Endodermal cell (in vitro differentiated cells): ENCODE data around the gene F2RL1. TPM values are rescaled to one million over a fixed set of nuclear protein-coding genes. Genes with fewer than 3 reads are reported as not detected.
"Not testable (repeated sequence)": the region's sequence is repeated elsewhere in the genome, so short reads cannot be mapped to it uniquely, and the experiment has no call there.

Source experiments
- DNase-seq: peaks from one replicate; pipeline ENCODE4 v3.0.0-alpha.2; 2017
- H3K27ac ChIP-seq: 2 replicates; pipeline ENCODE4 v1.5.1; 2013; ENCODE audit warnings: mild to moderate bottlenecking, low read depth, low read length, moderate library complexity
- H3K27me3 ChIP-seq: 2 replicates; pipeline ENCODE4 v1.6.1; 2013; ENCODE audit warnings: mild to moderate bottlenecking, low read length, moderate library complexity; ENCODE audit not compliant: insufficient read depth, control insufficient read depth, poor library complexity, severe bottlenecking
- H3K36me3 ChIP-seq: 2 replicates; pipeline ENCODE4 v1.7.0; 2013; ENCODE audit warnings: mild to moderate bottlenecking, low read length, moderate library complexity; ENCODE audit not compliant: control insufficient read depth, insufficient read depth
- H3K4me1 ChIP-seq: one replicate; pipeline ENCODE4 v1.7.0; 2013; ENCODE audit warnings: low read length; ENCODE audit not compliant: control insufficient read depth, insufficient read depth
- H3K4me3 ChIP-seq: 2 replicates; pipeline ENCODE4 v1.5.1; 2013; ENCODE audit warnings: mild to moderate bottlenecking, low read length, moderate library complexity
- H3K9ac ChIP-seq: 2 replicates; pipeline ENCODE4 v1.6.1; 2013; ENCODE audit warnings: mild to moderate bottlenecking, low read length, moderate library complexity; ENCODE audit not compliant: poor library complexity, severe bottlenecking; ENCODE audit errors: extremely low read depth
- H3K9me3 ChIP-seq: 2 replicates; pipeline ENCODE4 v1.6.1; 2013; ENCODE audit warnings: mild to moderate bottlenecking, low read length, moderate library complexity; ENCODE audit not compliant: control insufficient read depth
- H3K27ac Mint-ChIP-seq: 2 replicates; pipeline ENCODE4 v1.8.0; 2020; ENCODE audit warnings: mixed read lengths
- H3K27me3 Mint-ChIP-seq: 2 replicates; pipeline ENCODE4 v1.8.0; 2021; ENCODE audit warnings: mild to moderate bottlenecking, mixed read lengths; ENCODE audit not compliant: insufficient read depth
- H3K36me3 Mint-ChIP-seq: 2 replicates; pipeline ENCODE4 v1.8.0; 2020; ENCODE audit warnings: low read depth, mixed read lengths
- H3K4me1 Mint-ChIP-seq: 2 replicates; pipeline ENCODE4 v1.8.0; 2020; ENCODE audit warnings: mixed read lengths
- H3K4me3 Mint-ChIP-seq: 2 replicates; pipeline ENCODE4 v1.8.0; 2020; ENCODE audit warnings: mild to moderate bottlenecking, moderate library complexity, mixed read lengths
- H3K9me3 Mint-ChIP-seq: 2 replicates; pipeline ENCODE4 v1.8.0; 2020; ENCODE audit warnings: mild to moderate bottlenecking, mixed read lengths
- CTCF ChIP-seq: fragments of 200-600 bp; sonication (generic); conservative IDR thresholded peaks from 2 replicates; pipeline ENCODE4 v1.5.0; 2021; ENCODE audit warnings: antibody characterized with exemption, mild to moderate bottlenecking
- WGBS, 2 experiments: methylation state at CpG; one replicate each; pipeline versions ENCODE4 v1.1.5 to v1.1.7; 2013; ENCODE audit warnings: missing lambda C conversion rate in 2 of 2, mixed read lengths in 1 of 2; ENCODE audit not compliant: insufficient coverage in 1 of 2, insufficient read length in 1 of 2; 5-methylcytosine and 5-hydroxymethylcytosine counted together
- total RNA-seq, 2 donors: library from RNA; stranded (reverse); fragmentation: NEBNext Ultra II Directional in 1 of 2; extraction: Animal tissue kit (Norgen Biotek cat#: 25700) in 1 of 2; gene quantifications; 2 replicates in 1 of 2; 3 replicates in 1 of 2; pipeline ENCODE4 v1.2.1, GENCODE V29; 2021

The F2RL1 gene
- total RNA-seq, 2 donors from 2014 or later: 13.4 to 18.2 TPM

- Mint-ChIP-seq H3K27ac (no peak overlapping the region), H3K27me3 (peaks cover 36% of the 10 kb centered on the region), H3K4me3 (peak overlapping the region; percentile 80), H3K36me3 (peaks cover 5% of the 10 kb centered on the region), H3K4me1 (peaks cover 21% of the 10 kb centered on the region), H3K9me3 (no peaks in the 10 kb centered on the region)
- H3K4me3 ChIP-seq: peak overlapping the region; percentile 91
- H3K9me3 ChIP-seq: no peaks in the 10 kb centered on the region
- TF ChIP-seq CTCF: no peak
- 38 to 39% methylated on average over 1 to 2 of the region's 2 CpGs for WGBS, 2 experiments
- H3K4me1 ChIP-seq: no peaks in the 10 kb centered on the region
- DNase-seq: no peak
- no peaks in the 10 kb centered on the region for H3K36me3 ChIP-seq
- H3K27me3 ChIP-seq: peaks cover 27% of the 10 kb centered on the region
- H3K9ac ChIP-seq: no peak overlapping the region
- no peak overlapping the region for H3K27ac ChIP-seq
Measured at GRCh38 chr5:76820526-76820890, 1.7 kb downstream of the F2RL1 start.

- Mint-ChIP-seq H3K9me3 (no peaks in the 10 kb centered on the region), H3K27me3 (peaks cover 30% of the 10 kb centered on the region), H3K27ac (peak overlapping the region; percentile 55), H3K36me3 (peaks cover 5% of the 10 kb centered on the region), H3K4me1 (peaks cover 21% of the 10 kb centered on the region), H3K4me3 (peak overlapping the region; percentile 80)
- TF ChIP-seq CTCF: no peak
- no peaks in the 10 kb centered on the region for H3K4me1 ChIP-seq
- H3K9ac ChIP-seq: no peak overlapping the region
- no peaks in the 10 kb centered on the region for H3K36me3 ChIP-seq
- H3K27ac ChIP-seq: no peak overlapping the region
- no peaks in the 10 kb centered on the region for H3K9me3 ChIP-seq
- H3K4me3 ChIP-seq: peak overlapping the region; percentile 91
- peaks cover 27% of the 10 kb centered on the region for H3K27me3 ChIP-seq
- DNase-seq: peak; percentile 55
- 38 to 49% methylated on average over 2 to 4 of the region's 4 CpGs for WGBS, 2 experiments
Measured at GRCh38 chr5:76821136-76821535, 2.3 kb downstream of the F2RL1 start.

- H3K9ac ChIP-seq, H3K27ac ChIP-seq, H3K4me3 Mint-ChIP-seq, H3K36me3 ChIP-seq, H3K4me1 ChIP-seq, H3K27ac Mint-ChIP-seq, H3K9me3 Mint-ChIP-seq, H3K9me3 ChIP-seq, H3K36me3 Mint-ChIP-seq, H3K4me3 ChIP-seq, DNase-seq: not testable (repeated sequence)
- WGBS, 2 experiments: 78 to 94% methylated on average over 5 to 7 of the region's 7 CpGs
- Mint-ChIP-seq H3K4me1 (peaks cover 21% of the 10 kb centered on the region), H3K27me3 (peaks cover 19% of the 10 kb centered on the region)
- H3K27me3 ChIP-seq: peaks cover 18% of the 10 kb centered on the region
Measured at GRCh38 chr5:76822105-76822731, 3.4 kb downstream of the F2RL1 start.

GRCh38 chr5:76826416-76826815 is 7.6 kb downstream of the F2RL1 start:
- not testable (repeated sequence) for H3K27ac Mint-ChIP-seq

More at GRCh38 chr5:76826416-76826815, 7.6 kb downstream of the F2RL1 start:
- H3K27me3 Mint-ChIP-seq, H3K4me3 Mint-ChIP-seq, H3K27me3 ChIP-seq, DNase-seq, H3K4me1 ChIP-seq, H3K9me3 ChIP-seq, H3K36me3 Mint-ChIP-seq, H3K36me3 ChIP-seq, H3K9ac ChIP-seq, H3K9me3 Mint-ChIP-seq, H3K4me1 Mint-ChIP-seq, H3K4me3 ChIP-seq, H3K27ac ChIP-seq: not testable (repeated sequence)
